Measurements from ENCODE around the gene ARL17B.
"Not testable (repeated sequence)": the region's sequence is repeated elsewhere in the genome, so short reads cannot be mapped to it uniquely, and the experiment has no call there.

The ARL17B gene

GRCh38 chr17:46361755-46362154 is at the start of gene ARL17B:
Gene ARL17B, minus strand, starts transcription at chr17:46361766. Its CDS starts 3,369 bp downstream, at chr17:46358397.
- DNase-seq (ENCODE audit: low spot score) = not testable (repeated sequence)

- not testable (repeated sequence) for DNase-seq (ENCODE audit: low spot score)
Observed at GRCh38 chr17:46409864-46410263, 48.3 kb upstream of the ARL17B start.

GRCh38 chr17:46407155-46407554 is 45.6 kb upstream of the ARL17B start:
- not testable (repeated sequence) for DNase-seq (ENCODE audit: low spot score)

GRCh38 chr17:46401033-46401787 is 39.6 kb upstream of the ARL17B start:
- DNase-seq (ENCODE audit: low spot score) = not testable (repeated sequence)

GRCh38 chr17:46400543-46400942 is 39.0 kb upstream of the ARL17B start:
- not testable (repeated sequence) for DNase-seq (ENCODE audit: low spot score)

GRCh38 chr17:46399993-46400392 is 38.4 kb upstream of the ARL17B start:
- DNase-seq (ENCODE audit: low spot score) = not testable (repeated sequence)

GRCh38 chr17:46396292-46396691 is 34.7 kb upstream of the ARL17B start:
- not testable (repeated sequence) for DNase-seq (ENCODE audit: low spot score)

- not testable (repeated sequence) for DNase-seq (ENCODE audit: low spot score)
Observed at GRCh38 chr17:46393702-46394101, 32.1 kb upstream of the ARL17B start.

GRCh38 chr17:46385491-46385890 is 23.9 kb upstream of the ARL17B start:
- DNase-seq (ENCODE audit: low spot score) = not testable (repeated sequence)

- DNase-seq (ENCODE audit: low spot score) = not testable (repeated sequence)
Observed at GRCh38 chr17:46383118-46383517, 21.6 kb upstream of the ARL17B start.

- not testable (repeated sequence) for DNase-seq (ENCODE audit: low spot score)
Observed at GRCh38 chr17:46373418-46373817, 11.9 kb upstream of the ARL17B start.

- not testable (repeated sequence) for DNase-seq (ENCODE audit: low spot score)
Observed at GRCh38 chr17:46372236-46373229, 11.0 kb upstream of the ARL17B start.

- DNase-seq (ENCODE audit: low spot score) = not testable (repeated sequence)
Observed at GRCh38 chr17:46367520-46367919, 6.0 kb upstream of the ARL17B start.

GRCh38 chr17:46361145-46361735 is 326 bp downstream of the ARL17B start:
- not testable (repeated sequence) for DNase-seq (ENCODE audit: low spot score)

GRCh38 chr17:46353856-46354255 is 7.7 kb downstream of the ARL17B start:
- DNase-seq (ENCODE audit: low spot score) = not testable (repeated sequence)

- DNase-seq (ENCODE audit: low spot score) = not testable (repeated sequence)
Observed at GRCh38 chr17:46349060-46349459, 12.5 kb downstream of the ARL17B start.

- not testable (repeated sequence) for DNase-seq (ENCODE audit: low spot score)
Observed at GRCh38 chr17:46348345-46348744, 13.2 kb downstream of the ARL17B start.

GRCh38 chr17:46342131-46342530 is 19.4 kb downstream of the ARL17B start:
- DNase-seq (ENCODE audit: low spot score) = not testable (repeated sequence)

- not testable (repeated sequence) for DNase-seq (ENCODE audit: low spot score)
Observed at GRCh38 chr17:46341220-46341619, 20.3 kb downstream of the ARL17B start.

- not testable (repeated sequence) for DNase-seq (ENCODE audit: low spot score)
Observed at GRCh38 chr17:46294831-46295230, 66.7 kb downstream of the ARL17B start, which contains the start of gene LRRC37A. Gene LRRC37A, plus strand, starts transcription at chr17:46295131. Its CDS starts 3 bp downstream, at chr17:46295134.

GRCh38 chr17:46291618-46292017 is 69.9 kb downstream of the ARL17B start:
- not testable (repeated sequence) for DNase-seq (ENCODE audit: low spot score)
